HG03469 (cell line): ENCODE data around the gene MOCS1.

Experiments used
- ATAC-seq: cut with Tn5 transposase; IDR thresholded peaks from one replicate; pipeline ENCODE4 v1.9.1; 2021; ENCODE audit warnings: mild to moderate bottlenecking, moderate library complexity, moderate number of reproducible peaks; ENCODE audit not compliant: unreplicated experiment

MOCS1 gene

GRCh38 chr6:39950125-39950720 lies 16.0 kb upstream of the MOCS1 start:
- ATAC-seq = no peak

- ATAC-seq = no peak
Measured at GRCh38 chr6:39948199-39948791, 14.0 kb upstream of the MOCS1 start.

GRCh38 chr6:39947611-39948068 lies 13.4 kb upstream of the MOCS1 start:
- no peak for ATAC-seq

- ATAC-seq = no peak
Measured at GRCh38 chr6:39945626-39946025, 11.4 kb upstream of the MOCS1 start.

GRCh38 chr6:39942903-39943580 lies 8.8 kb upstream of the MOCS1 start:
- no peak for ATAC-seq

GRCh38 chr6:39941820-39942219 lies 7.6 kb upstream of the MOCS1 start:
- ATAC-seq = no peak

GRCh38 chr6:39941138-39941537 lies 6.9 kb upstream of the MOCS1 start:
- no peak for ATAC-seq

GRCh38 chr6:39938773-39939654 lies 4.8 kb upstream of the MOCS1 start:
- ATAC-seq = no peak

- ATAC-seq = no peak
Measured at GRCh38 chr6:39937686-39938333, 3.5 kb upstream of the MOCS1 start.

- ATAC-seq = no peak
Measured at GRCh38 chr6:39936857-39937256, 2.6 kb upstream of the MOCS1 start.

GRCh38 chr6:39935241-39935640 lies 979 bp upstream of the MOCS1 start:
- no peak for ATAC-seq

GRCh38 chr6:39933669-39934130 lies 562 bp downstream of the MOCS1 start:
- no peak for ATAC-seq

GRCh38 chr6:39932386-39932910 lies 1.8 kb downstream of the MOCS1 start:
- ATAC-seq = no peak

- no peak for ATAC-seq
Measured at GRCh38 chr6:39931607-39932006, 2.7 kb downstream of the MOCS1 start.

GRCh38 chr6:39930540-39930939 lies 3.7 kb downstream of the MOCS1 start:
- no peak for ATAC-seq

- ATAC-seq = no peak
Measured at GRCh38 chr6:39929733-39930461, 4.4 kb downstream of the MOCS1 start.

GRCh38 chr6:39929039-39929732 lies 5.1 kb downstream of the MOCS1 start:
- ATAC-seq = no peak

- no peak for ATAC-seq
Measured at GRCh38 chr6:39927159-39927558, 7.1 kb downstream of the MOCS1 start.

GRCh38 chr6:39926668-39927067 lies 7.6 kb downstream of the MOCS1 start:
- no peak for ATAC-seq
